Coronary artery (tissue), 2 donors: ENCODE data around the gene JUP.

Experiments used
- DNase-seq: peaks from one replicate; pipeline ENCODE4 v3.0.0-alpha.2; 2017; ENCODE audit warnings: low spot score
- H3K27ac ChIP-seq, 2 donors: fragments of 200-600 bp; sonication (generic); one replicate each; pipeline ENCODE4 v1.5.1; 2016 to 2019
- H3K4me3 ChIP-seq: fragments of 200-600 bp; sonication (generic); 2 replicates; pipeline ENCODE4 v1.5.1; 2016; ENCODE audit warnings: mild to moderate bottlenecking, moderate library complexity
- TF ChIP-seq, protein P1 (sequence below): fragments of 200-600 bp; sonication (generic); IDR thresholded peaks from one replicate; pipeline ENCODE4 v1.5.1; 2019; ENCODE audit warnings: antibody characterized with exemption

The JUP gene

GRCh38 chr17:41763327-41763726, 23.2 kb downstream of the JUP start:
- TF ChIP-seq, protein P1, sequence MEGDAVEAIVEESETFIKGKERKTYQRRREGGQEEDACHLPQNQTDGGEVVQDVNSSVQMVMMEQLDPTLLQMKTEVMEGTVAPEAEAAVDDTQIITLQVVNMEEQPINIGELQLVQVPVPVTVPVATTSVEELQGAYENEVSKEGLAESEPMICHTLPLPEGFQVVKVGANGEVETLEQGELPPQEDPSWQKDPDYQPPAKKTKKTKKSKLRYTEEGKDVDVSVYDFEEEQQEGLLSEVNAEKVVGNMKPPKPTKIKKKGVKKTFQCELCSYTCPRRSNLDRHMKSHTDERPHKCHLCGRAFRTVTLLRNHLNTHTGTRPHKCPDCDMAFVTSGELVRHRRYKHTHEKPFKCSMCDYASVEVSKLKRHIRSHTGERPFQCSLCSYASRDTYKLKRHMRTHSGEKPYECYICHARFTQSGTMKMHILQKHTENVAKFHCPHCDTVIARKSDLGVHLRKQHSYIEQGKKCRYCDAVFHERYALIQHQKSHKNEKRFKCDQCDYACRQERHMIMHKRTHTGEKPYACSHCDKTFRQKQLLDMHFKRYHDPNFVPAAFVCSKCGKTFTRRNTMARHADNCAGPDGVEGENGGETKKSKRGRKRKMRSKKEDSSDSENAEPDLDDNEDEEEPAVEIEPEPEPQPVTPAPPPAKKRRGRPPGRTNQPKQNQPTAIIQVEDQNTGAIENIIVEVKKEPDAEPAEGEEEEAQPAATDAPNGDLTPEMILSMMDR: no peak

DNA sequence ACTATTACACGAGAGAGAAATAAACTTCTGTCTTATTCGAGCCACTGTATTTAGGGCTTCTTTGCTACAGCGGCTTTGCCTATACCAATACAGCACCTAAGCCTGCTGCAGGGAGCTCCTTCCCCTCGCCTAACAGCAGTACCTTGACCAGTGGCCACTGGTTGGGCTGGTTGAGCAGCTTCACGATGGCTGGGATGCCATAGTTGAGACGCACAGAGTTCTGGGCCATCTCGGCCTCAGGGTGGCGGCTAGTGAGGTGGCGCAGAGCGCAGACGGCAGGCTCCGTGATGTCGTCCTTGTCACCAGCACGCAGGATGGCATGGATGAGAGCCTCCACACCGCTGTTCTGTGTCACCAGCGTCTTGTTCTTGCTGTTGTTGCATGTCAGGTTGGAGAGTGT, 23.7 kb downstream of the JUP start:
- TF ChIP-seq, protein P1: no peak
- Histone ChIP-seq H3K27ac (no peak overlapping the region), H3K4me3 (no peak overlapping the region)
- no peak for DNase-seq

More at GRCh38 chr17:41763327-41763726, 23.2 kb downstream of the JUP start:
- H3K4me3 ChIP-seq: no peak overlapping the region
- DNase-seq: no peak
- no peak overlapping the region for H3K27ac ChIP-seq

DNA sequence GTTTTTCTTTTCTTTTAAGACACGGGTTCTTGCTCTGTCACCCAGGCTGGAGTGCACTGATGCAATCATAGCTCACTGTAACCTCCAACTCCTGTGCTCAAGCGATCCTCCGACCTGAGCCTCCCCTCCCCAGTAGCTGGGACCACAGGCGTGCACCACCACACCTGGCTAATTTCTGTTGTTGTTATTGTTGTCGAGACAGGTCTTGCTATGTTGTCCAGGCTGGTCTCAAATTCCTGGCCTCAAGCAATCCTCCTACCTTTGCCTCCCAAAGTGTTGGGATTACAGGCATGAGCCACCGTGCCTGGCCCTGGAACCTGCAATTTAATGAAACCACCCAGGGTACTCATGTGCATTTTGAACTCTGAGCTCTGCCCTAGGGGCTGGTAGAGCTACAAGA, 24.1 kb downstream of the JUP start:
- TF ChIP-seq, protein P1: no peak
- H3K4me3 ChIP-seq: no peak overlapping the region
- no peak for DNase-seq
- no peak overlapping the region for H3K27ac ChIP-seq

GRCh38 chr17:41760878-41761277, 25.6 kb downstream of the JUP start:
- DNase-seq: no peak
- no peak overlapping the region for H3K4me3 ChIP-seq
- TF ChIP-seq, protein P1: no peak
- H3K27ac ChIP-seq: no peak overlapping the region

- no peak for DNase-seq
- H3K4me3 ChIP-seq: no peak overlapping the region
- H3K27ac ChIP-seq: no peak overlapping the region
- TF ChIP-seq, protein P1: no peak
These were observed 27.9 kb downstream of the JUP start for GRCh38 chr17:41758601-41759000.

GRCh38 chr17:41754066-41754465, 32.4 kb downstream of the JUP start:
- no peak overlapping the region for H3K27ac ChIP-seq

GRCh38 chr17:41751288-41751687, 35.2 kb downstream of the JUP start:
- TF ChIP-seq, protein P1: no peak
- H3K27ac ChIP-seq: no peak overlapping the region
- DNase-seq: no peak
- no peak overlapping the region for H3K4me3 ChIP-seq

More at GRCh38 chr17:41754066-41754465, 32.4 kb downstream of the JUP start:
- TF ChIP-seq, protein P1: no peak
- DNase-seq: no peak
- H3K4me3 ChIP-seq: no peak overlapping the region
